Measurements from ENCODE around the gene RNU6-7. TPM values are rescaled to one million over a fixed set of nuclear protein-coding genes. Genes with fewer than 3 reads are reported as not detected.

The RNU6-7 gene
- total RNA-seq, 4 donors from 2014 or later: not detected

DNA sequence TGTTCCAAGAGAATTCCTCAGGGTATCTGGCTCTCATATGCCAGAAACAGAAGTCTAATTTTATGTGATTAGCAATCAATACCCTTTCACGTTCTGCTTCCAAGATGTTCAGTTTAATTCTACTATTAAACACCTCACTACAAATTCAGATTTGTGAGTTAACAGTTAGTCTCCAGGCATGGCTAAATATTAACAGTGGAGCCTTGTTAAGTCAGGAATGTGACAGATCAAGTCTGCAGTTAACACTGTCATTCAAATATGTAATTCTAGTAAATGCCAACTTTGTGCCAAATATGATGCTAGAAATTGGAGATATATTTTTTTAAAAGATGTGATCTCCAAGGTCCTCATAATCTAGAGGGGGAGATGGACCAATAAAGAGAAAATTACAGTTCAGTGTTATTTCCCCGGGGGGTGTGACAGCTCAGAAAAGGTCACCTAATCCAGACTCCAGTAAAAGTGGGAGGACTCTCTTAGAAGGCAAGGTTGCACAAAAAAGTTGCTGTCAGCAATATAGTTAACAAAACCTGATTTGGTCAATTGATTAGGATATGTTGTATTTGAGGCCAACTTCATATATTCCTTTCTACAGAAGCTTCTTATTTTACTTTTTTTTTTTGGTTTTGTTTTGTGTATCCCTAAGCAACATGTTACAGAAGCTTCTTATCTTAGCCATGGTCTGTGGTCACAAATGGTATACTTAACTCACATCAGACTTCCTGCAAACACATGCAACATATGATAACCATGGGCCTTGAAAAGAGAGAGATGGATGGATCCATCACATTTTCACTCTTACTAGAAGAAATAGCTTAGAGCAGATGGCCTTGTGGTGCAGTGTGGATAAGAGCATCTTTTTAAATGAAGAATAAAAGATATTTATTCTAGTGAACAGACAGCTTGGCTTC is 18.4 kb upstream of the RNU6-7 start:
- H3K4me3 ChIP-seq (ENCODE audit: low read depth, poor library complexity, severe bottlenecking): no peak overlapping the region
- no peak for TF ChIP-seq POLR2A (IDR thresholded peaks at IDR 0.05)
- TF ChIP-seq, protein P1, sequence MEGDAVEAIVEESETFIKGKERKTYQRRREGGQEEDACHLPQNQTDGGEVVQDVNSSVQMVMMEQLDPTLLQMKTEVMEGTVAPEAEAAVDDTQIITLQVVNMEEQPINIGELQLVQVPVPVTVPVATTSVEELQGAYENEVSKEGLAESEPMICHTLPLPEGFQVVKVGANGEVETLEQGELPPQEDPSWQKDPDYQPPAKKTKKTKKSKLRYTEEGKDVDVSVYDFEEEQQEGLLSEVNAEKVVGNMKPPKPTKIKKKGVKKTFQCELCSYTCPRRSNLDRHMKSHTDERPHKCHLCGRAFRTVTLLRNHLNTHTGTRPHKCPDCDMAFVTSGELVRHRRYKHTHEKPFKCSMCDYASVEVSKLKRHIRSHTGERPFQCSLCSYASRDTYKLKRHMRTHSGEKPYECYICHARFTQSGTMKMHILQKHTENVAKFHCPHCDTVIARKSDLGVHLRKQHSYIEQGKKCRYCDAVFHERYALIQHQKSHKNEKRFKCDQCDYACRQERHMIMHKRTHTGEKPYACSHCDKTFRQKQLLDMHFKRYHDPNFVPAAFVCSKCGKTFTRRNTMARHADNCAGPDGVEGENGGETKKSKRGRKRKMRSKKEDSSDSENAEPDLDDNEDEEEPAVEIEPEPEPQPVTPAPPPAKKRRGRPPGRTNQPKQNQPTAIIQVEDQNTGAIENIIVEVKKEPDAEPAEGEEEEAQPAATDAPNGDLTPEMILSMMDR (IDR thresholded peaks at IDR 0.05): no peak
- no peak for DNase-seq (ENCODE audit: low spot score in 2 of 2)
- 61 to 75% methylated on average over 2 of the region's 2 CpGs for WGBS, 2 donors
- intact Hi-C loops (cut with DNase I; ENCODE audit: low total_unique reads): no loop called here

DNA sequence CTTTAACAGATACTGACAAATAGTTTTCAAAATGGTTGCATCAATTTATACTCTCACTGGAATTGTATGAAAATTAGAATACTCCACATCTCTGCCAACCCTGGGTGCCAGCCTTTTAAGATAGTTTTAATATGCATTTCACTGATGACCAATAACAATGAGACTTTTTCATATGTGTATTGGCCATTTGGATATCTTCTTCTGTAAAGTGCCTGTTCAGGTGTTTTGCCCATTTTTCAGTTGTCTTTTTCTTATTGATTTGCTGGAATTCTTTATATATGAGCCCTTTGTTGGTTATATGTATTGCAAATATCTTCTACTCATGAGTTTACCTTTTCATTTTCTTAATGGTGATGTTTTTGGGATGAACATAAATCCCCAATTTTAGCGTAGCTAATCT is 16.7 kb upstream of the RNU6-7 start:
- H3K4me3 ChIP-seq (ENCODE audit: low read depth, poor library complexity, severe bottlenecking): no peak overlapping the region
- intact Hi-C loops (cut with DNase I; ENCODE audit: low total_unique reads): no loop called here
- TF ChIP-seq, protein P1 (IDR thresholded peaks at IDR 0.05): no peak
- TF ChIP-seq POLR2A (IDR thresholded peaks at IDR 0.05): no peak
- DNase-seq (ENCODE audit: low spot score in 2 of 2): no peak
- WGBS, 2 donors: 97 to 98% methylated on average over 1 of the region's 1 CpG

DNA sequence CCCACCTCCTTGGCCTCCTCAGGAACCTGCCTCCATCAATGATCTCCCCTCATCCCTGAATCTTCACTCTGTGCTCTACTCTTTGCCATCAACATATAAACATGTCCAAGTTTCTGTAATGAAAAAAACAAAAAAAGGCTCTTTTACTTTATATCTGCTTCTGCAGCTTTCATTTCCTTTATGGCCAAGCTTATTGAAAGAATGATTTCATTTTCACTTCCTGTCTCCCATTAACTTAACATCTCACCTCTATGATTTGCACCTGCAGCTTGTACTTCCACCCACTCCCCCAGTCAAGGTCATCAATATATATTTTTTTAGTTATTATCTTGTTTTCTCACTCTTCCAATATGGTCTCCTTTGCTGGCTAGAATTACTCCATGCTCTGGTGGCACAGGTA is 15.6 kb upstream of the RNU6-7 start:
- TF ChIP-seq, protein P1 (IDR thresholded peaks at IDR 0.05): no peak
- TF ChIP-seq POLR2A (IDR thresholded peaks at IDR 0.05): no peak
- intact Hi-C loops (cut with DNase I; ENCODE audit: low total_unique reads): no loop called here
- no peak overlapping the region for H3K4me3 ChIP-seq (ENCODE audit: low read depth, poor library complexity, severe bottlenecking)
- no peak for DNase-seq (ENCODE audit: low spot score in 2 of 2)

DNA sequence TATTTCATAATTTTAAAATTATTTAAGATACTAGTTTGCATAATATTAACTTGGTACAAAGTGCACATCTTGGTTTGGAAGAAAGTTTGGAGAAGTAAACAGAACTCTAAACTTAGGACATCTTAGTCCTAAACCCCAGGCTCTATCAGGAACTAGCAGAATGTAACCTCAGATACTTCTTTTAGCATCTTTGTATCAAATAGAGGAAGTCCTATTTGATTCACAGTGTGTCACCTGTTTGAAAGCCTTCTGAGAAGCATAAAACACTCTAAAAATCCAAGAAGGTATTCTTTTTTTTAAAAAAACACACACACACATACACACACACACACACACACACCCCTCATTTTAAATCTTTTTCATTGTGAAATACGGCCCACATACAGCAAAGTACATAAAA is 12.0 kb upstream of the RNU6-7 start:
- intact Hi-C loops (cut with DNase I; ENCODE audit: low total_unique reads): no loop called here
- WGBS, 2 donors: 78 to 90% methylated on average over 1 of the region's 1 CpG

DNA sequence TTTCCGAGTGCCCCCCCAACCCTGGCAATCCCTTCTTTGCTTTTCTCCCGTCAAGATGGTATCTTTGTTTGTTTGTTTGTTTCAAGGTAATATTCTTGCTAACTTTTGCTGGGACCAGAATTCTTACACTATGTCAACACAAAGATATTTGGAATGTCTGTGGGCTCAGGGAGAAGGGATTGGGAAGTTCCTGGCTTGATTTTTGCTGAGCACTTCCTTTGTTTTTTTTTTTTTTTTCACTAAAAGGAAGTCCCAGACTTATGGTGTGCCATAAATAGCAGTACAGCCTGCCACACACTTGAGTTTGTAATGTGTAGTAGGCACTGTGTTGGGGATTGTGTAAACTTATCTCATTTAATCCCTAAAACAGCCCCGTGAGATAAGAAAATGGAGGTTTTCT is 11.2 kb upstream of the RNU6-7 start:
- H3K4me3 ChIP-seq (ENCODE audit: low read depth, poor library complexity, severe bottlenecking): no peak overlapping the region
- 66 to 72% methylated on average over 3 of the region's 3 CpGs for WGBS, 2 donors
- no peak for TF ChIP-seq POLR2A (IDR thresholded peaks at IDR 0.05)
- TF ChIP-seq, protein P1 (IDR thresholded peaks at IDR 0.05): no peak
- DNase-seq (ENCODE audit: low spot score in 2 of 2): no peak
- intact Hi-C loops (cut with DNase I; ENCODE audit: low total_unique reads): no loop called here

More for the DNA sequence above, 12.0 kb upstream of the RNU6-7 start:
- no peak for TF ChIP-seq POLR2A (IDR thresholded peaks at IDR 0.05)
- H3K4me3 ChIP-seq (ENCODE audit: low read depth, poor library complexity, severe bottlenecking): no peak overlapping the region
- DNase-seq (ENCODE audit: low spot score in 2 of 2): no peak

DNA sequence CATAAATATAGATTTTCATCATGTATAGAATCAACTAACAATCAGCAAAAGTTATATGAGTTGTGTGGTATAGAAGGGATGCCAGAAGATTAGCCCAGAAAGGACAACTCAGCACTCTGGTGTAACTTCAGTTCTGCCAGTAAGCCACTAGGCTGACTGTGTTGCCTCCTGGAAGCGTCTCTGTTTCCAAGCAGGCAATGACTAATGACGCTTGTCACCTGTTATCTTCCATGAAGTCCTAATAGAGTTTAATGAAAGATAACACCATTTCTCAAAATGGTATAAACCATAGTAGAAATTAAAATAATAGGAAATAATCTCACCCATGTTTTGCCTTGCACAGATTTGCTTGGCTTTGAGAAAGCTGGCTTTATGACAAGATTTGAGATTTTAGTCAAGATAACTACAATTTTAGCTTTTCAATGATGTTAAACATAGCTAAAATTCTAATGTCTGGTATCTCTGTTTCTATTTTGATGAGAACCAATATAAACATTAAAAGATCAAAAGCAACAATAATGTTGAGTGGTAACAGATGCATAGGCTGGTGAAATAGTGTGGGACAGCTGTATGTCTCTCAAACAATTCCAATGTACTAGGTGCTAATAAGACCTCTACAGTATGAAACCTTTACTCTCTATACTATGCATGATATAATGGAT is 9.0 kb upstream of the RNU6-7 start:
- whole genome bisulfite sequencing, 2 donors: 84 to 88% methylated on average over 2 of the region's 2 CpGs
- no peak for DNase-seq (ENCODE audit: low spot score in 2 of 2)
- intact Hi-C loops (cut with DNase I; ENCODE audit: low total_unique reads): no loop called here
- H3K4me3 ChIP-seq (ENCODE audit: low read depth, poor library complexity, severe bottlenecking): no peak overlapping the region
- TF ChIP-seq POLR2A (IDR thresholded peaks at IDR 0.05): no peak
- TF ChIP-seq, protein P1 (IDR thresholded peaks at IDR 0.05): no peak
